Psoas muscle (tissue), 8 donors: ENCODE data around the gene LDB3. TPM values are rescaled to one million over a fixed set of nuclear protein-coding genes. Genes with fewer than 3 reads are reported as not detected.

Source experiments
- ATAC-seq, 4 donors: fragments of 200-7000 bp; cut with Tn5 transposase; one replicate each; pipeline ENCODE4 v1.9.1; 2020; ENCODE audit warnings: moderate library complexity in 3 of 4, mild to moderate bottlenecking in 2 of 4
- DNase-seq, 2 donors: peaks; one replicate each; pipeline ENCODE4 v3.0.0-alpha.2; 2020
- H3K27ac ChIP-seq: fragments of 200-600 bp; one replicate; pipeline ENCODE4 v1.8.0; 2022
- H3K27me3 ChIP-seq, 3 donors: fragments of 200-600 bp in 1 of 3; one replicate each; pipeline versions ENCODE4 v1.6.1 to v1.8.0; 2013 to 2022; ENCODE audit warnings: low read length in 2 of 3, mild to moderate bottlenecking in 2 of 3, moderate library complexity in 1 of 3; ENCODE audit not compliant: insufficient read depth in 3 of 3
- H3K36me3 ChIP-seq, 2 donors: fragments of 200-600 bp in 1 of 2; one replicate each; pipeline versions ENCODE4 v1.6.1 to v1.8.0; 2013 to 2022; ENCODE audit warnings: low read depth in 1 of 2, mild to moderate bottlenecking in 1 of 2, moderate library complexity in 1 of 2; ENCODE audit not compliant: insufficient read depth in 1 of 2
- H3K4me1 ChIP-seq: fragments of 200-600 bp; one replicate; pipeline ENCODE4 v1.8.0; 2022
- H3K4me3 ChIP-seq: fragments of 200-600 bp; one replicate; pipeline ENCODE4 v1.8.0; 2022; ENCODE audit warnings: mild to moderate bottlenecking
- H3K9me3 ChIP-seq: fragments of 200-600 bp; one replicate; pipeline ENCODE4 v1.8.0; 2022
- WGBS, 3 donors: extraction: QIAGEN DNeasy Blood & Tissue Kit; methylation state at CpG; one replicate each; pipeline versions ENCODE4 v1.1.6 to v1.1.7; 2013; 5-methylcytosine and 5-hydroxymethylcytosine counted together
- intact Hi-C, 2 donors: fragments of 100-400 bp; cut with DNase I; formaldehyde crosslinking; loops; one replicate each; pipeline versions ENCODE4 v1.11.0 to v1.14.2; 2022
- polyA plus RNA-seq, 3 donors: library from polyadenylated mRNA; stranded (reverse); fragments of 200-250 nt; gene quantifications; one replicate each; pipeline ENCODE4 v1.2.3, GENCODE V29; 2013
- total RNA-seq, 4 donors: library from RNA; stranded (reverse); fragmentation: NEBNext Ultra II Directional in 2 of 4; extraction: Animal tissue kit (Norgen Biotek cat#: 25700) in 2 of 4; gene quantifications; one replicate each; pipeline versions ENCODE4 v1.2.1 to v1.2.4, GENCODE V29; 2021 to 2023
- TF ChIP-seq, protein P1 (sequence below): fragments of 200-600 bp; IDR thresholded peaks from one replicate; pipeline ENCODE4 v1.8.0; 2022; ENCODE audit warnings: antibody characterized with exemption
- donor health status: healthy with polysubstance abuse.
- donor health status: DM: no; HTN: no; CAD: no; lungs with moderate emphysema.
- donor health status: Bipolar disorder and iron deficiency.
- donor health status: healthy.
- donor health status: DM: yes; HTN: yes; CAD: no.
- donor health status: DM: no; HTN: no; CAD: no.
- donor health status: DM: no; HTN: no; CAD: no.
- donor health status: DM: yes; HTN: yes; CAD: no.

Gene LDB3
- total and polyA plus RNA-seq, 7 donors, result 108 to 2,187 (median 615) TPM

DNA sequence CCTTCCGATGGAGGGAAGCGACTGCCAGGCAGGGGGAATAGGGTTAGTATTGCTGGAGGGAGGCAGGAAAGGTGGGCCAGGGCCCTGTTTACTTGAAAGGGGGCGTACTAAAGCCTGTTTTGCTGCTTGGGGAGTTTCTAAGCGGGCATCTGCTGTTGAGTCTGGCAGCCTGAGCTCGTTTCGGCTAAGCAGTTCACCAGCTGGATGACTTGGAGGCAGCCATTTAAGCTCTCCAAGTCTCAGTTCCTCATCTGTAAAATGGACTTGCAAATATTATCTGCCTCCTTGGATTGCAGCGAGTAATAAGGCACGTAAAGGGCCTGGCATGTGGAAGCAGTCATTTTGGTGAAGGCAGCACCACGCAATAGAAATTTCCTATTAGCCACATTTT, 44.0 kb downstream of the LDB3 start:
- DNase-seq (no peak), ATAC-seq (no peak)
- Histone ChIP-seq H3K36me3 (peaks cover 0 to 60% of the 10 kb centered on the region in 2 donors), H3K9me3 (no peaks in the 10 kb centered on the region), H3K27ac (peak overlapping the region; percentile 98), H3K4me1 (peaks cover 48% of the 10 kb centered on the region), H3K27me3 (no peaks in the 10 kb centered on the region), H3K4me3 (peak overlapping the region; percentile 80)
- TF ChIP-seq, protein P1, sequence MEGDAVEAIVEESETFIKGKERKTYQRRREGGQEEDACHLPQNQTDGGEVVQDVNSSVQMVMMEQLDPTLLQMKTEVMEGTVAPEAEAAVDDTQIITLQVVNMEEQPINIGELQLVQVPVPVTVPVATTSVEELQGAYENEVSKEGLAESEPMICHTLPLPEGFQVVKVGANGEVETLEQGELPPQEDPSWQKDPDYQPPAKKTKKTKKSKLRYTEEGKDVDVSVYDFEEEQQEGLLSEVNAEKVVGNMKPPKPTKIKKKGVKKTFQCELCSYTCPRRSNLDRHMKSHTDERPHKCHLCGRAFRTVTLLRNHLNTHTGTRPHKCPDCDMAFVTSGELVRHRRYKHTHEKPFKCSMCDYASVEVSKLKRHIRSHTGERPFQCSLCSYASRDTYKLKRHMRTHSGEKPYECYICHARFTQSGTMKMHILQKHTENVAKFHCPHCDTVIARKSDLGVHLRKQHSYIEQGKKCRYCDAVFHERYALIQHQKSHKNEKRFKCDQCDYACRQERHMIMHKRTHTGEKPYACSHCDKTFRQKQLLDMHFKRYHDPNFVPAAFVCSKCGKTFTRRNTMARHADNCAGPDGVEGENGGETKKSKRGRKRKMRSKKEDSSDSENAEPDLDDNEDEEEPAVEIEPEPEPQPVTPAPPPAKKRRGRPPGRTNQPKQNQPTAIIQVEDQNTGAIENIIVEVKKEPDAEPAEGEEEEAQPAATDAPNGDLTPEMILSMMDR, result no peak
- 34 to 54% (median 45%) methylated on average over 9 of the region's 9 CpGs for WGBS, 3 donors
- intact Hi-C loops, result loop anchor here in 1 of 2 donors (5.0 kb wide), 1 partner anchor 45 kb away; the partner anchor contains the start of gene BMPR1A

DNA sequence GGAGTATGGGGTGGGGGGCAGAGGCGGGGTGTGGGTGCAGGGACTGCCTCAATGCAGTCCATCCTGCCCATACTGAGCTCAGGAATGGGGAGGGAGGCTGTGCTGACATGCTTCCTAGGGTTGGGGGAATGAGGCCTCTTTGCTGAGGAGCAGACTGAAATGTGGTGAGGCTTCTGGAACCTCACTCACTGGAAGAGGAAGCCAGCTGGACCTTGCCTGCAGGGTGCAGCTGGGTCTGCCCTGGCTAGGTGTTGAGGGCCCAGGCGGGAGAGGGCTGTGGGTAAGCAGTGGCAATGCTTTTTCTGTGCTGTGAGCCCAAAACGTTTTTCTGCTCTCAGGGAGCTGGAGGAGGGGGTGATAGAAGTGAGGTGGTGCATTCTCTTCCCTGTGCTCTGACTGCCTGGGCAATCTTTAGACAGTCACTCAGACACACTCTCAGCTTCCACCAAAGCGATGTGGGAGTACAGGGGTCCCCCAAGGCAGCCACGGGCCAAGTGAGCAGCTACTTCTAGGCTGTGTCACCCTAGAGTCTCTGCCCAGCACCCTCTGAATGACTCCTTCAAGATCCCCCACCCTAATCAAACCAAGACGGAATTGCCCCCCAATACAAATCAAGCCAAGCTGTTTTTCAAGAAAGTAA, 47.0 kb downstream of the LDB3 start:
- H3K27me3 ChIP-seq, result no peaks in the 10 kb centered on the region
- no peaks in the 10 kb centered on the region for H3K9me3 ChIP-seq
- TF ChIP-seq, protein P1, result no peak
- ATAC-seq, result no peak
- no peak for DNase-seq
- H3K4me3 ChIP-seq, result no peak overlapping the region
- H3K4me1 ChIP-seq, result peaks cover 46% of the 10 kb centered on the region
- peak overlapping the region; percentile 65 for H3K27ac ChIP-seq
- peaks cover 0 to 61% of the 10 kb centered on the region in 2 donors for H3K36me3 ChIP-seq
- 40 to 56% (median 43%) methylated on average over 6 of the region's 6 CpGs for WGBS, 3 donors
- intact Hi-C loops, result loop anchor here (2.0 kb wide), 1 partner anchor 16 kb away; no protein-coding TSS in a partner anchor

DNA sequence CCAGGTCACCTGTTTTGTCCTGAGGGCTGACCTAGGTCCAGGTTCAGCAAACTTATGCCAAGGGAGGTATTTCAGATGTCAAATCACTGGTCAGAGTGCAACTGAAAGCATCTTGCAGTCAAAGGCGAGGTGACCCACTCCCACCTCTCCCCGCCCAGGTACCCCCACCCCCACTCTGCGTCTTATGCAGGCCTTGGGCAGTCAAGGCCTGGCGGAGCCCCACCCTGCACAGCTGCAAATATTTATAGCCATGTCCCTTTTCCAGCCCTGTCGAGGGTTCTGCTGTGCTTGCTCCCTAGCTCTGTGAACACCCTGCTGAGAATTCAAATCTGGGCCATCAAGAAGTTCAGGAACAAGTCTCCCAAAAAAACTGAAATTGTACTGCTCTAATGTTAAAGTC, 47.5 kb downstream of the LDB3 start:
- H3K36me3 ChIP-seq, result peaks cover 0 to 65% of the 10 kb centered on the region in 2 donors
- H3K4me1 ChIP-seq, result peaks cover 42% of the 10 kb centered on the region
- TF ChIP-seq, protein P1, result no peak
- H3K9me3 ChIP-seq, result no peaks in the 10 kb centered on the region
- DNase-seq, result no peak
- intact Hi-C loops, result loop anchor here (2.0 kb wide), 1 partner anchor 15 kb away; no protein-coding TSS in a partner anchor
- ATAC-seq, result peak in 2 of 4 donors; percentile 22 to 51
- 26 to 39% (median 34%) methylated on average over 5 of the region's 5 CpGs for WGBS, 3 donors
- peak overlapping the region; percentile 65 for H3K27ac ChIP-seq
- H3K4me3 ChIP-seq, result no peak overlapping the region
- H3K27me3 ChIP-seq, result no peaks in the 10 kb centered on the region

DNA sequence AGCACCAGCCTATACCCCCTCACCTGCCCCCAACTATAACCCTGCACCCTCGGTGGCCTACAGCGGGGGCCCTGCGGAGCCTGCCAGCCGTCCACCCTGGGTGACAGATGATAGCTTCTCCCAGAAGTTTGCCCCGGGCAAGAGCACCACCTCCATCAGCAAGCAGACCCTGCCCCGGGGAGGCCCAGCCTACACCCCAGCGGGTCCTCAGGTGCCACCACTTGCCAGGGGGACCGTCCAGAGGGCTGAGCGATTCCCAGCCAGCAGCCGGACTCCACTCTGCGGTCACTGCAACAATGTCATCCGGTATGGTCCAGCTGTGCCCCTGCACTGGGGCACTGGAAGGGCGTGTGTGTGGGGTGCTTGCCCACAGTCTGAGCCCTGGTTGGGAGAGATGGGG, 48.2 kb downstream of the LDB3 start:
- ATAC-seq, result no peak
- Histone ChIP-seq H3K4me3 (no peak overlapping the region), H3K36me3 (peaks cover 0 to 71% of the 10 kb centered on the region in 2 donors), H3K27me3 (no peaks in the 10 kb centered on the region), H3K4me1 (peaks cover 41% of the 10 kb centered on the region), H3K9me3 (no peaks in the 10 kb centered on the region), H3K27ac (peak overlapping the region; percentile 48)
- 73 to 76% (median 76%) methylated on average over 13 of the region's 13 CpGs for WGBS, 3 donors
- intact Hi-C loops, result no loop called here
- no peak for DNase-seq
- TF ChIP-seq, protein P1, result no peak
